Stimulated activated naive CD8-positive, alpha-beta T cell treated with anti-CD3 and anti-CD28 coated beads, Interleukin-15, Interleukin-2, amounts not matched to agents 100 U/mL and 50 U/mL, for 24 hours (primary cell): Measurements from ENCODE around the gene ABCF3.

Experiments
- ATAC-seq: fragments of 150-1000 bp; cut with Tn5 transposase; one replicate; pipeline ENCODE4 v1.10.0; 2021
- DNase-seq: peaks from one replicate; pipeline ENCODE4 v3.0.0; 2021

Gene ABCF3

GRCh38 chr3:184168363-184169120 lies 17.5 kb upstream of the ABCF3 start:
- DNase-seq (no peak), ATAC-seq (no peak)

- DNase-seq = no peak
Observed at GRCh38 chr3:184169896-184170875, 15.8 kb upstream of the ABCF3 start.

GRCh38 chr3:184171562-184171961 lies 14.4 kb upstream of the ABCF3 start:
- ATAC-seq = no peak

More at GRCh38 chr3:184169896-184170875, 15.8 kb upstream of the ABCF3 start:
- no peak for ATAC-seq

GRCh38 chr3:184172681-184173373 lies 13.2 kb upstream of the ABCF3 start:
- ATAC-seq (no peak), DNase-seq (no peak)

More at GRCh38 chr3:184171562-184171961, 14.4 kb upstream of the ABCF3 start:
- DNase-seq = no peak

- ATAC-seq = no peak
- no peak for DNase-seq
Observed at GRCh38 chr3:184173374-184173722, 12.7 kb upstream of the ABCF3 start.

GRCh38 chr3:184174284-184174645 lies 11.7 kb upstream of the ABCF3 start:
- no peak for ATAC-seq
- DNase-seq = no peak

- ATAC-seq (peak; percentile 97), DNase-seq (peak; percentile 96)
Observed at GRCh38 chr3:184174646-184175492, 11.1 kb upstream of the ABCF3 start, which contains the start of gene AP2M1. AP2M1 (plus strand) TSS chr3:184174855; CDS start chr3:184176994, 2,139 bp downstream.

GRCh38 chr3:184175506-184175905 lies 10.5 kb upstream of the ABCF3 start:
- DNase-seq = no peak
- no peak for ATAC-seq

GRCh38 chr3:184175981-184176376 lies 10.0 kb upstream of the ABCF3 start:
- ATAC-seq (no peak), DNase-seq (no peak)

GRCh38 chr3:184176377-184177330 lies 9.3 kb upstream of the ABCF3 start:
- ATAC-seq = no peak
- DNase-seq = no peak

GRCh38 chr3:184177331-184177731 lies 8.7 kb upstream of the ABCF3 start:
- DNase-seq (no peak), ATAC-seq (no peak)

- DNase-seq (no peak), ATAC-seq (no peak)
Observed at GRCh38 chr3:184177767-184178306, 8.2 kb upstream of the ABCF3 start.

- ATAC-seq (no peak), DNase-seq (no peak)
Observed at GRCh38 chr3:184178521-184179138, 7.4 kb upstream of the ABCF3 start.

GRCh38 chr3:184180165-184180564 lies 5.8 kb upstream of the ABCF3 start:
- no peak for DNase-seq
- no peak for ATAC-seq

GRCh38 chr3:184181596-184181995 lies 4.4 kb upstream of the ABCF3 start:
- DNase-seq = no peak
- ATAC-seq = no peak

GRCh38 chr3:184183679-184184078 lies 2.3 kb upstream of the ABCF3 start:
- no peak for ATAC-seq
- no peak for DNase-seq

- ATAC-seq = no peak
- DNase-seq = no peak
Observed at GRCh38 chr3:184184546-184185230, 1.3 kb upstream of the ABCF3 start.

GRCh38 chr3:184185461-184186183 lies 377 bp upstream of the ABCF3 start:
- peak; percentile 93 for ATAC-seq
- peak; percentile 100 for DNase-seq

GRCh38 chr3:184186902-184187207 lies 856 bp downstream of the ABCF3 start:
- no peak for DNase-seq
- no peak for ATAC-seq
